ENCODE measurements around the gene ACTN4. TPM values are rescaled to one million over a fixed set of nuclear protein-coding genes. Genes with fewer than 3 reads are reported as not detected.
A peak's percentile ranks its signal among the peaks of the same experiment; 100 is the strongest.

ACTN4 gene
- total RNA-seq, 1 experiment from 2014 or later: 1,083 TPM

- peak; percentile 98 for DNase-seq (ENCODE audit: low spot score)
These were observed 46.2 kb downstream of the ACTN4 start for GRCh38 chr19:38693380-38694223.

GRCh38 chr19:38695317-38695683 is 47.9 kb downstream of the ACTN4 start:
- DNase-seq (ENCODE audit: low spot score): no peak

GRCh38 chr19:38695832-38696728 is 48.6 kb downstream of the ACTN4 start:
- no peak for DNase-seq (ENCODE audit: low spot score)

- no peak for DNase-seq (ENCODE audit: low spot score)
These were observed 49.2 kb downstream of the ACTN4 start for GRCh38 chr19:38696729-38697055.

- DNase-seq (ENCODE audit: low spot score): no peak
These were observed 49.7 kb downstream of the ACTN4 start for GRCh38 chr19:38697197-38697596.

- DNase-seq (ENCODE audit: low spot score): no peak
These were observed 50.2 kb downstream of the ACTN4 start for GRCh38 chr19:38697641-38698071.

GRCh38 chr19:38698225-38699026 is 51.0 kb downstream of the ACTN4 start:
- DNase-seq (ENCODE audit: low spot score): no peak

GRCh38 chr19:38699027-38699346 is 51.5 kb downstream of the ACTN4 start:
- no peak for DNase-seq (ENCODE audit: low spot score)

- no peak for DNase-seq (ENCODE audit: low spot score)
These were observed 52.3 kb downstream of the ACTN4 start for GRCh38 chr19:38699647-38700349.

GRCh38 chr19:38700350-38700901 is 53.0 kb downstream of the ACTN4 start:
- DNase-seq (ENCODE audit: low spot score): no peak

- no peak for DNase-seq (ENCODE audit: low spot score)
These were observed 53.5 kb downstream of the ACTN4 start for GRCh38 chr19:38700902-38701454.

GRCh38 chr19:38701455-38702063 is 54.1 kb downstream of the ACTN4 start:
- DNase-seq (ENCODE audit: low spot score): no peak

- DNase-seq (ENCODE audit: low spot score): no peak
These were observed 54.8 kb downstream of the ACTN4 start for GRCh38 chr19:38702278-38702677.

- DNase-seq (ENCODE audit: low spot score): no peak
These were observed 56.1 kb downstream of the ACTN4 start for GRCh38 chr19:38703509-38703908.

GRCh38 chr19:38704488-38705026 is 57.1 kb downstream of the ACTN4 start:
- no peak for DNase-seq (ENCODE audit: low spot score)

- DNase-seq (ENCODE audit: low spot score): no peak
These were observed 58.0 kb downstream of the ACTN4 start for GRCh38 chr19:38705197-38706019.

- peak; percentile 80 for DNase-seq (ENCODE audit: low spot score)
These were observed 59.5 kb downstream of the ACTN4 start for GRCh38 chr19:38706792-38707511.

GRCh38 chr19:38707512-38708114 is 60.2 kb downstream of the ACTN4 start:
- DNase-seq (ENCODE audit: low spot score): peak; percentile 92

Measured in HT-29 (cell line).